Ovary (tissue), 3 donors: Measurements from ENCODE around the gene ZNF441.

Experiments used
- CTCF ChIP-seq, 3 donors: fragments of 450-650 bp in 2 of 3; fragments of 200-600 bp in 1 of 3; IDR thresholded peaks; one replicate each; pipeline versions ENCODE4 v1.5.1 to v1.8.0; 2016 to 2022; ENCODE audit warnings: antibody characterized with exemption in 3 of 3, mild to moderate bottlenecking in 1 of 3
- EP300 ChIP-seq: sonication (generic); formaldehyde crosslinking; IDR thresholded peaks from one replicate; pipeline ENCODE4 v1.6.1; 2017; ENCODE audit warnings: antibody characterized with exemption
- POLR2A ChIP-seq: fragments of 450-650 bp; IDR thresholded peaks from one replicate; pipeline ENCODE4 v1.6.1; 2017; ENCODE audit warnings: antibody characterized with exemption, mild to moderate bottlenecking, moderate library complexity
- donor health status: DM: no; HTN: no; CAD: no.

DNA sequence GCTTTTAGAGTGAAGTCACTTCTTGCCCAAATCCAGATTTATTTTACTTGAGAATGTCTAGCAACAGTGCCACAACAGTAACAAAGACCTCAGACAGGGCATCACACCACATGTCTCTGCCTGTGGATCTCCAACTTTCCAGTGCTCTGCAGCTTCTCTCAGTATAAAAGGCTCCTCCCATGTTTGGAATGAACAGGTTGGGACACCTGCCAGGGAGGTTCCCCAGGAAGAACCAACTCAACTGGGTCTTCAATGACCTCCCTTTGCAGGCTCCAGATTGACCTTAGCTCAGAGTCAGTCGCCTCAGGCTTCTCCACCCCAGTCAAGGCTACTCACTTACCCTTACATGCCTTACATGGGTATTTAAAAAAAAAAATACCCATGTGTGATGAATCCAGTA, 31.4 kb upstream of the ZNF441 start:
- no peak for TF ChIP-seq CTCF (IDR thresholded peaks at IDR 0.05)
- TF ChIP-seq POLR2A, result no peak
- no peak for TF ChIP-seq EP300
